PC-3 (cell line): Measurements from ENCODE around the gene CDC25B. TPM values are rescaled to one million over a fixed set of nuclear protein-coding genes. Genes with fewer than 3 reads are reported as not detected.
A peak's percentile ranks its signal among the peaks of the same experiment; 100 is the strongest.
"Not testable (repeated sequence)": the region's sequence is repeated elsewhere in the genome, so short reads cannot be mapped to it uniquely, and the experiment has no call there.

Source experiments
- ATAC-seq: fragments of 200-7000 bp; cut with Tn5 transposase; 2 replicates; pipeline ENCODE4 v1.9.1; 2020; ENCODE audit warnings: mild to moderate bottlenecking, moderate library complexity
- BruUV-seq: library from RNA; stranded (reverse); fragments of 400-500 nt; replicated peaks from 2 replicates; lab custom pipeline; 2021; lab: Mats Ljungman, UMichigan
- CTCF ChIA-PET: fragments of 300-600 bp; sonication (Branson Sonifier 250); formaldehyde crosslinking; loops from one replicate; lab custom pipeline; 2022; ENCODE audit warnings: antibody characterized with exemption; lab: Charles Lee
- POLR2A ChIA-PET: fragments of 300-600 bp; sonication (Branson Sonifier 250); formaldehyde crosslinking; loops from one replicate; lab custom pipeline; 2022; ENCODE audit warnings: antibody characterized with exemption; ENCODE audit not compliant: unreplicated experiment; lab: Charles Lee
- DNase-seq: peaks from one replicate; pipeline ENCODE4 v3.0.0-alpha.2; 2015
- H2AFZ ChIP-seq: fragments of 300-600 bp; sonication (generic); 2 replicates; pipeline ENCODE4 v1.6.0; 2016; ENCODE audit warnings: antibody characterized with exemption, low read length
- H3F3A ChIP-seq: fragments of 300-600 bp; sonication (generic); one replicate; pipeline ENCODE4 v1.6.0; 2017; ENCODE audit warnings: antibody characterized with exemption, low read length, control low read depth, mild to moderate bottlenecking; ENCODE audit not compliant: unreplicated experiment
- H3K27ac ChIP-seq: fragments of 300-600 bp; sonication (generic); 2 replicates; pipeline ENCODE4 v1.5.1; 2016; ENCODE audit warnings: mild to moderate bottlenecking, low read length
- H3K27me3 ChIP-seq: fragments of 300-600 bp; sonication (generic); 2 replicates; pipeline ENCODE4 v1.6.1; 2016; ENCODE audit warnings: low read length, mixed read lengths
- H3K36me3 ChIP-seq: fragments of 300-600 bp; sonication (generic); 2 replicates; pipeline ENCODE4 v1.6.1; 2016; ENCODE audit warnings: low read depth, mixed run types, low read length, mixed read lengths
- H3K4me1 ChIP-seq: fragments of 300-600 bp; sonication (generic); 2 replicates; pipeline ENCODE4 v1.5.1; 2016; ENCODE audit warnings: low read length; ENCODE audit not compliant: insufficient read depth
- H3K4me2 ChIP-seq: fragments of 300-600 bp; sonication (generic); 2 replicates; pipeline ENCODE4 v1.6.0; 2016; ENCODE audit warnings: low read length
- H3K4me3 ChIP-seq: fragments of 300-600 bp; sonication (generic); 2 replicates; pipeline ENCODE4 v1.5.1; 2016; ENCODE audit warnings: mild to moderate bottlenecking, low read length, mixed read lengths
- H3K79me2 ChIP-seq: fragments of 300-600 bp; sonication (generic); 2 replicates; pipeline ENCODE4 v1.6.1; 2017; ENCODE audit warnings: low read length, mixed read lengths
- H3K9ac ChIP-seq: fragments of 300-600 bp; sonication (generic); 2 replicates; pipeline ENCODE4 v1.6.0; 2016; ENCODE audit warnings: mild to moderate bottlenecking, low read length
- H3K9me2 ChIP-seq: fragments of 300-600 bp; sonication (generic); replicated peaks from 2 replicates; pipeline ENCODE4 v1.6.1; 2016; ENCODE audit warnings: mixed run types, low read length, mixed read lengths
- H3K9me3 ChIP-seq: fragments of 300-600 bp; sonication (generic); 2 replicates; pipeline ENCODE4 v1.6.1; 2016; ENCODE audit warnings: low read length, mixed read lengths
- H4K20me1 ChIP-seq: fragments of 300-600 bp; sonication (generic); 2 replicates; pipeline ENCODE4 v1.6.1; 2016; ENCODE audit warnings: low read length, mixed read lengths
- EZH2 ChIP-seq: fragments of 300-600 bp; sonication (generic); IDR thresholded peaks from one replicate; pipeline ENCODE4 v1.6.1; 2017; ENCODE audit warnings: antibody characterized with exemption, mild to moderate bottlenecking, low read length; ENCODE audit not compliant: unreplicated experiment
- EZH2phosphoT487 ChIP-seq: fragments of 300-600 bp; sonication (generic); IDR thresholded peaks from 2 replicates; pipeline ENCODE4 v1.6.1; 2018; ENCODE audit warnings: mild to moderate bottlenecking, antibody characterized with exemption, low read length, borderline replicate concordance
- intact Hi-C: fragments of 100-400 bp; cut with micrococcal nuclease; formaldehyde crosslinking; loops from 2 replicates; pipeline ENCODE4 v1.9.0; 2023
- total RNA-seq: library from RNA; depleted of rRNA; stranded (reverse); fragments of >200 nt; gene quantifications from 2 replicates; pipeline ENCODE4 v1.2.3, GENCODE V29; 2014
- TF ChIP-seq, protein P1 (sequence below): fragments of 300-600 bp; sonication (generic); conservative IDR thresholded peaks from 2 replicates; pipeline ENCODE4 v1.5.1; 2017; ENCODE audit warnings: antibody characterized with exemption, low read depth, mild to moderate bottlenecking, low read length

Gene CDC25B
- total RNA-seq, 1 experiment from 2014 or later: 89.7 TPM

DNA sequence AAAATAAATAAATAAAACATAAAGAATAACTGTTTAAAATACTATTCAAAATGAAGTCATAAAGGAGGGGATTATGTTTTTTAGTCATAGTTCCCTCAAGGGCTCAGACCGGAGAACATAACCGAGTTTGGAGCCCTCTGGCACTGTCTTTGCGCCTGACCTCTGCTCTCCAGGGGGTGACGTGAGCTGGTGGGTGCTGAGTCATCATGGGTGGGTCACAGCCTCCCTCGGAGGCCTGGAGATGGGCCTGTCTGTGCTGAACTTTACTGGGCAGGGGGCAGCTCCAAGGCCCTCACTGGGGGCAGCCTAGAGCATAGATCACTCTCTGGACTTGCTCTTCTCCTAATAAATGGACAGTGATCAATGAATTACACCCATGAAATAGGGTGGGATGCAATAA is 47.4 kb downstream of the CDC25B start:
- Histone ChIP-seq H3K4me2 (peak overlapping the region; percentile 33), H3K79me2 (peaks cover 23% of the 10 kb centered on the region), H3K27me3 (no peaks in the 10 kb centered on the region), H3K9me2 (no peaks in the 10 kb centered on the region), H3F3A (no peaks in the 10 kb centered on the region), H3K9ac (peak overlapping the region; percentile 46), H4K20me1 (no peaks in the 10 kb centered on the region), H3K4me3 (no peak overlapping the region), H3K9me3 (no peaks in the 10 kb centered on the region), H3K4me1 (peaks cover 59% of the 10 kb centered on the region), H2AFZ (no peak overlapping the region), H3K27ac (peak overlapping the region; percentile 79), H3K36me3 (no peaks in the 10 kb centered on the region)
- BruUV-seq: no TSS peak
- ATAC-seq (peak; percentile 13; the same call in 1 of the 2 replicates), DNase-seq (peak; percentile 86)
- TF ChIP-seq EZH2phosphoT487 (no peak), EZH2 (no peak)
- TF ChIP-seq, protein P1, sequence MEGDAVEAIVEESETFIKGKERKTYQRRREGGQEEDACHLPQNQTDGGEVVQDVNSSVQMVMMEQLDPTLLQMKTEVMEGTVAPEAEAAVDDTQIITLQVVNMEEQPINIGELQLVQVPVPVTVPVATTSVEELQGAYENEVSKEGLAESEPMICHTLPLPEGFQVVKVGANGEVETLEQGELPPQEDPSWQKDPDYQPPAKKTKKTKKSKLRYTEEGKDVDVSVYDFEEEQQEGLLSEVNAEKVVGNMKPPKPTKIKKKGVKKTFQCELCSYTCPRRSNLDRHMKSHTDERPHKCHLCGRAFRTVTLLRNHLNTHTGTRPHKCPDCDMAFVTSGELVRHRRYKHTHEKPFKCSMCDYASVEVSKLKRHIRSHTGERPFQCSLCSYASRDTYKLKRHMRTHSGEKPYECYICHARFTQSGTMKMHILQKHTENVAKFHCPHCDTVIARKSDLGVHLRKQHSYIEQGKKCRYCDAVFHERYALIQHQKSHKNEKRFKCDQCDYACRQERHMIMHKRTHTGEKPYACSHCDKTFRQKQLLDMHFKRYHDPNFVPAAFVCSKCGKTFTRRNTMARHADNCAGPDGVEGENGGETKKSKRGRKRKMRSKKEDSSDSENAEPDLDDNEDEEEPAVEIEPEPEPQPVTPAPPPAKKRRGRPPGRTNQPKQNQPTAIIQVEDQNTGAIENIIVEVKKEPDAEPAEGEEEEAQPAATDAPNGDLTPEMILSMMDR: 0 out of 2 replicates have a peak, but pooled peaks have one; percentile 7
- ChIA-PET CTCF (interaction anchor here (0.9 kb wide), 1 partner anchor 11 kb away, joined by 6 read pairs; no protein-coding TSS in a partner anchor), POLR2A (no interaction called here)
- intact Hi-C loops: no loop called here

DNA sequence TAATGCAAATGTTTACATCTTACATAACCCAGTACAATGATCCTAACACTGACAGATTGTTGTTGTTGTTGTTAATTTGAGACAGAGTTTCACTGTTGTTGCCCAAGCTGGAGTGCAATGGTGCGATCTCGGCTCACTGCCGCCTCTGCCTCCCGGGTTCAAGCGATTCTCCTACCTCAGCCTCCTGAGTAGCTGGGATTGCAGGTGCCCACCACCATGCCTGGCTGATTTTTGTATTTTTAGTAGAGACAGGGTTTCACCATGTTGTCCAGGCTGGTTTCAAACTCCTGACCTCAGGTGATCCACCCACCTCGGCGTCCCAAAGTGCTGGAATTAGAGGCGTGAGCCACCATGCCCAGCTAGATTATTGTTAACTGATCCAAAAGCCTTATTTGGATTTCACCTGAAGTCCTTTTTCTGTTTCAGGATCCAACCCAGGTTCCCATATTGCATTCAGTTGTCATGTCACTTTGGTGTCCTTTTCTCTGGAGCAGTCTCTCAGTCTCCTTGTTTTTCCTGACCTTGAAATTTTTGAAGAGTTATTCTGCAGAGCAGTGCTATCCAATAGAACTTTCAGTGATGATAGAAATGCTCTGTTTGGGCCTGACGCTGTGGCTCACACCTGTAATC is 48.0 kb downstream of the CDC25B start:
- ATAC-seq, POLR2A ChIA-PET, H3K4me3 ChIP-seq, H3F3A ChIP-seq, H2AFZ ChIP-seq, BruUV-seq, H3K9me3 ChIP-seq, H3K27me3 ChIP-seq, H4K20me1 ChIP-seq, H3K36me3 ChIP-seq, H3K9me2 ChIP-seq, DNase-seq, intact Hi-C loops: not testable (repeated sequence)
- Histone ChIP-seq H3K9ac (peak overlapping the region; percentile 42), H3K4me1 (peaks cover 60% of the 10 kb centered on the region), H3K4me2 (peak overlapping the region; percentile 33; the same call in 1 of the 2 replicates), H3K79me2 (peaks cover 29% of the 10 kb centered on the region), H3K27ac (peak overlapping the region; percentile 79)
- CTCF ChIA-PET: interaction anchor here (0.9 kb wide), 1 partner anchor 11 kb away, joined by 6 read pairs; no protein-coding TSS in a partner anchor

DNA sequence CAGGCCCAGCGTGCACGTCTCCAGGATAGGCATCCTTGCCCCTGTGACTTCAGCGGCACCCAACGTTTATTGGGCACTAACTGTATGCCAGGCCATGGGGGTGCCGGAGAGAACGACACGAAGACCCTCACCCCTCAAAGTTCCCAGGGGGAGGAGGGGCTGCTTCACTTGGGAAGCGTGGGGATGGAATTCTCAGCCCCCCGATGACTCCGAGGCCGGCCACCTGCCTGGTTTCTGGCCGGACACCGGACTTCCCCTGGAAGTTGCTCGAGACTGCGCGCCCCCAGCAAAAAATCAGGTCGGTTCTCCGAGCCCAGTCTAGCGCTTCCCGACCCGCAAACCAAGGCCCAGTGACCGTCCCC is 50.2 kb downstream of the CDC25B start:
- intact Hi-C loops: loop anchor here (2.0 kb wide), 1 partner anchor 26 kb away; the partner anchor contains the start of gene AP5S1
- ChIA-PET POLR2A (no interaction called here), CTCF (no interaction called here)
- Histone ChIP-seq H4K20me1 (no peaks in the 10 kb centered on the region), H3K36me3 (no peaks in the 10 kb centered on the region), H3K9ac (peak overlapping the region; percentile 98), H3K27me3 (no peaks in the 10 kb centered on the region), H3K4me3 (peak overlapping the region; percentile 94), H3K79me2 (peaks cover 42% of the 10 kb centered on the region), H3F3A (no peaks in the 10 kb centered on the region), H3K4me1 (peaks cover 50% of the 10 kb centered on the region), H3K4me2 (peak overlapping the region; percentile 100), H3K27ac (peak overlapping the region; percentile 94), H2AFZ (peak overlapping the region; percentile 86), H3K9me3 (no peaks in the 10 kb centered on the region), H3K9me2 (no peaks in the 10 kb centered on the region)
- no TSS peak for BruUV-seq
- ATAC-seq: no peak
- TF ChIP-seq, protein P1: no peak
- TF ChIP-seq EZH2 (no peak), EZH2phosphoT487 (no peak)
- no peak for DNase-seq
